GM18498 (cell line): ENCODE results near the gene TOR4A.

Experiments used
- ATAC-seq: cut with Tn5 transposase; IDR thresholded peaks from one replicate; pipeline ENCODE4 v1.9.1; 2021; ENCODE audit warnings: mild to moderate bottlenecking, moderate library complexity; ENCODE audit not compliant: unreplicated experiment

TOR4A gene

GRCh38 chr9:137304383-137305059, 27.0 kb downstream of the TOR4A start:
- no peak for ATAC-seq

DNA sequence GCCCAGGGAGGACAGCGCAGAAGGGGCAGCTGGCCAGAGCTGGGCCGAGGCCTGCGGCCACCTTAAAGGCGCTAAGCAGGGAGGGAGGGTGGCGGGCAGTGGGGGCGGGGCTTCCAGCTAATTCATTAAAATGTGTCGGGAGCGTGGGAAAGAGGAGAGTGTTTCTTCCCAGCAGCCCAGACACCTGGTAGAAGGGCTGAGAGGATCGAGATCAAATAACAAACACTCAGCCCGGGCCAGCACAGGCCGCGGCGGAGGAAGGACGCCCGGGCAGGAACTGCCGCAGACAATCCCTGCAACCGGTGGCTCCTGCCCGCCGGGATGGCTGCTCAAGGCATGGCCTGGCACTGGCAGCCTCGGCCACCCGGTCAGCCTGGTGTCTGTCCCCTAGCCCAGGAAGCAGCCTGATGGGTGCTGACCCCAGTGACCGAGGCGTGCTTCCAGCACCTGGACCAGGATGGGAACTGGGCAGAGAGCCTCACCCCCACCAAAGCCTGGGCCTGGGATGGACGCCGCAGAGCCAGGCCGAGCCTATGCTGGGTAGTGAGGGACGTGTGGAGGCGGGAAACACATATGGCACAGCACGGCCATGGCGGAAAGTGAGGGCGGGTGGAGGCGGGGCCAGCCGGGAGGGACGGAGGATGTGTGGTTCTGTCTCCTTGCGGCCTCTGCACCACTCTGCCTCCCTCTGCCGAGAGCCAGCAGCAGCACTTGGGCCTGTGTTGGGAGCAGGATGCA, 27.7 kb downstream of the TOR4A start:
- no peak for ATAC-seq

- ATAC-seq: no peak
Measured at GRCh38 chr9:137305798-137306065, 28.2 kb downstream of the TOR4A start.

DNA sequence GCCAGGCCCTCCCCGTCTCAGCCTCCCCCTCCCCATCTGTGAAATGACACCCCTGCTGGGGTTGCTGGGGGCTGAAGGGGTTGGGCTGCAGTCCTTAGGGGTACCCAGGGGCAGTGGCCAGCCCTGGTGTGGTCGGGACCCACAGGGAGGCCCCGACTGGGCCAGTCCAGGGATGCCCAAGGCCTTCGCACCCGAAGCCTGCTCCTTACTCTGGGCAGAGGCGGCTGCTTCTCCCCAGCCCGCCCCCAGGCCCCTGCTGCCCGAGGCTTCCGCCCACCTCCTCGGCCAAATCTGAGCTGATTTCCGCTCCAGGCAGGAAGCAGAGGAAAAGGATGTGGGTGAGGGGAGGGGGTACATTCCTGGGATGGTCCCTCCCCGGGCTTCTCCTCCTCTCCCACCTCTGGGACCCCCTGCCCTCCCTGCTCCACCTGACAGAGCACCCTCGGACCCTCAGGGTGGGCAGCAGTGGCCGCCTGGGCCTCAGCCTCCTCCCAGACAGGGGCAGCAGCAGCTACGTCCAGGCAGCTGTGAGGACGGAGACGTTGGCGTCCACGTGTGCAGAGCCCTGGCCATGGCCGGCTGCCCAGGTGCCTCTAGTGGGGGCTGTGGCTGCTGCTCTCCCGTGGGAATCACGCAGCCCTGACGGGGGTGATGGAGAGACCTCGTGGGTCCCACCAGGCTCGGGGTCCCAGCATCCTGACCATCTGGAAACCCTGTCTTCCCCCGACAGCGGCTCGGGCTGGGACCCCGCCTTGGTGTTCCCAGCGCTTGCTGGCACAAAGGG, 28.7 kb downstream of the TOR4A start:
- no peak for ATAC-seq

- ATAC-seq: no peak
Measured at GRCh38 chr9:137306850-137307254, 29.3 kb downstream of the TOR4A start.

DNA sequence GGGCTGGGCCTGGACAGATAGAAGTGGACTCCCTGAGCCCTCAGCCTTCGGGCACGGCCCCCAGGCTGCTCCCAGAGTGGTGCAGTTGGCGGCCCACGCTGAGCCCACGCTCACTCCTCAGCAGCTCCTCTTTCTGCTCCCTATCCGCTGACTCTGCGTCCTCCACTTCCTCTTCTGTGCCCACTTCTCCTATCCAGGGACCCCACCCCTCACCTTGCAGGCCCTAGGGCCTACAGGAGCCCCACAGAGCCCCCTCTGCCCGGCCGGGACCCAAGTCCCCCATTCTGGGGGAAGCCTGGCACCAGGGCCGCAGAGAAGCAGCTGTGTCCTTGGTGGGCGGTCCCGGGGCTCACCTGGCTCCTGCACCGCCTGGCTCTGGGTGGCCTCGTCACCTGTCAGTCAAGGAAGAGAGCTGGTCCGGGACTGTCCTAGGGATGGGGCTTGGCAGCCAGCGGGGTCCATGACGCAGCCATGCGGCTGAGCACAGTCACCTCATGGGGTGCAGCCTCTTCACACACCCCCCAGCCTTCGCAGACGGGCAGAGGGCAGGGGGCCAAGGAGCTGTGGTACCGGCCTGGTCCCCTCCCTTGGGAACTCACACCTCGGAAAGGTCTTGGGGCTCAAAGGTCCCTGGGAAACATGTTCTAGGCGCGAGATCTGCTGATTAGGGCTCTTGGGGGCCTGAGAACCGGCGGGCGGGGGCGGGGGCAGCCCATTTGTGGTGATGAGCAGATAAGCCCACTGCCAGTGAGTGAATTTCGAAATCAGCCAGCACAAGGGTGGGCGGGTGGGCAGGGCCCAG, 29.9 kb downstream of the TOR4A start:
- no peak for ATAC-seq

- no peak for ATAC-seq
Measured at GRCh38 chr9:137308057-137308619, 30.6 kb downstream of the TOR4A start.

GRCh38 chr9:137309368-137310188, 32.1 kb downstream of the TOR4A start:
- ATAC-seq: no peak

DNA sequence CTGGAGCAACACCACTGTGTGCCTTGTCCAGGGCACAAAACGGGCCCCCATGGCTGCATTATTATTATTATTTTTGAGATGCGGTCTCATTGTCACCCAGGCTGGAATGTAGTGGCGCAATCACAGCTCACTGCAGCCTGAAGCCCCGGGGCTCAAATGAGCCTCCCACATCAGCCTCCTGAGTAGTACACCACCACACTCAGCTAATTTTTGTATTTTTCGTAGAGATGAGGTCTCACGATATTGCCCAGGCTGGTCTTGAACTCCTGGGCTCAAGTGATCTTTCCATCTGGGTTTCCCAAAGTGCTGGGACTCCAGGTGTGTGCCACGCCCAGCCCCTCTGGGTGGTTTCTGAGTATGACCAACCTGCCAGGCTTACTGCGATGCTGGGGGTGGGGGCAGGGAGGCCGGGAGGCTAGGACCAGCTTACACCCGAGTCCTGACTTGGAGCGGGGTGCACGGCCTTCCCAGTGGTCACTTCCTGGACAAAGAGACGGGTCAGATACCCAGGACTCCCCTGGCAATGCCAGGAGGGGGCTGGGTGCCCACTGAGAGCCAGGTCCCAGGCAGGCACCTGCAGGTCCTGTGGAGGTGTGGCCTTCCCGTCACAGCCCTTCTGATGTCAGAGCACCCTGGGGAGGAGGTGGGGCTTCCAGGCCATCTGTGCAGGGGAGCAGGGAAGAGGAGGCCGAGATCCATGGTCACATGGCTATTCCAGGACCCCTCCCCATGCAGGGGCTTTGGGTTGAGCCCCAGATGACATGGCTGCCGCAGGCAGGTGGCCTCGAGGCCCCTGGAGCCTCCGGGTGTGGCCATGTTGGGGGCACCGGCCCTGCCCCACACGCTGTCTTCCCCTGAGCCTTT, 32.9 kb downstream of the TOR4A start:
- no peak for ATAC-seq

- no peak for ATAC-seq
Measured at GRCh38 chr9:137311171-137311985, 33.9 kb downstream of the TOR4A start.

GRCh38 chr9:137311986-137312851, 34.7 kb downstream of the TOR4A start:
- ATAC-seq: no peak

- no peak for ATAC-seq
Measured at GRCh38 chr9:137312852-137313325, 35.4 kb downstream of the TOR4A start.

DNA sequence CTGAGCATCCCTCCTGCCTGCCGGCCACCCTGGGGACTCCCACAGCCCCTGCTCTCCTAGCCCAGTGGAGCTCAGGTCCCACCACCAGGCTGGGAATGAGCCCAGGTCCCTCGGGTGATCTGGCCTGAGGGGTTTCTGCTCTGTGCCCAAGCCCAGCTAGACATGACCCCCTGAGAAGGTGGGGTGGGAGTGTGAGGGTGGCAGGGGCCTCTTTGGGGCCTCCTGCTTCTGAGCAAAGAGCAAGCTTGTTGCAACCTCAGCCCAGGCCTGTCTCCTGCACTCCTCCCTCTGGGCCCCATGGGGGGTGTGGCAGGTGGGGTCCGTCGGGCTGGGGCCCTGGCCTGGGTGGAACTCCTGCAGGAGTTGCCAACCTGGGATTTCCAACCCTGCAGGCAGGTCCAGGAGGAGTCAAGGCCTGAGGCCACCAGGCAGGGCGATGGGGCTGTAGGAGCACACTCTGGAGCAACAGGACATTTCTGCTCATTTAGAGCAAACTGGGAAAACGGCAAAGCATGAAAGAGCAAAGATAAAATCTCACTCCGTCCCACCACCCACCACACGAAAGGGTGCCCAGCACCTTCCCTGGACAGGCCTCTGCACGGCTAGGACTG, 35.9 kb downstream of the TOR4A start:
- ATAC-seq: no peak

DNA sequence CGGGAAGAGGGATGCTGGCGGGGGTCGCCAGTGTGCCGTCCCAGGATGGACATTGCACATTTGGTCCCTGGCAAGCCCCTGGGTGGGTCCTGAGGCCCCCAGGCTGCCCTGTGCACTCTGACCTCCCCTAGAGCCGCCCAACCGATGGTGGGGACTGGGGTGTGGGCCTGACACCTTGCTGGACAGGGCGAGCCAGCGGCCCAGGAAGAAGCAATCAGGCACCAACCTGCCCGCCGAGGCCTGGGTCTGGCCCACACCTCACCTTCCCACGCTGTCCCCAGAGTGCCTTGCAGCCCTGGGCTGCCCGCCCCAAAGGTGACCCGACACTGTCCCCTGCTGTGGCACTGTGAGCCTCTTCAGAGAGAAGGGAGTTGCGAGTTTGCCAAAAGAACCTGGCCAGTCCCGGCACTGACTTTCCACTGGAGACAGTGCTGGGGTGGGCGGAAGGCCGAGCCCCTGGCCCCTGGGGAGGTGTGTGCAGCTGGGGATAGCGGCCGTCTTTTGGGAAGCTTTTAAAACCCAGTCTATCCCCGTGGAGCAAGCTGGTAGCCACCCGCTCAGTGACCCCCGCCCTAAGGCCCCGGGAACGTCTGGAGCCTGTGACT, 36.5 kb downstream of the TOR4A start:
- no peak for ATAC-seq

DNA sequence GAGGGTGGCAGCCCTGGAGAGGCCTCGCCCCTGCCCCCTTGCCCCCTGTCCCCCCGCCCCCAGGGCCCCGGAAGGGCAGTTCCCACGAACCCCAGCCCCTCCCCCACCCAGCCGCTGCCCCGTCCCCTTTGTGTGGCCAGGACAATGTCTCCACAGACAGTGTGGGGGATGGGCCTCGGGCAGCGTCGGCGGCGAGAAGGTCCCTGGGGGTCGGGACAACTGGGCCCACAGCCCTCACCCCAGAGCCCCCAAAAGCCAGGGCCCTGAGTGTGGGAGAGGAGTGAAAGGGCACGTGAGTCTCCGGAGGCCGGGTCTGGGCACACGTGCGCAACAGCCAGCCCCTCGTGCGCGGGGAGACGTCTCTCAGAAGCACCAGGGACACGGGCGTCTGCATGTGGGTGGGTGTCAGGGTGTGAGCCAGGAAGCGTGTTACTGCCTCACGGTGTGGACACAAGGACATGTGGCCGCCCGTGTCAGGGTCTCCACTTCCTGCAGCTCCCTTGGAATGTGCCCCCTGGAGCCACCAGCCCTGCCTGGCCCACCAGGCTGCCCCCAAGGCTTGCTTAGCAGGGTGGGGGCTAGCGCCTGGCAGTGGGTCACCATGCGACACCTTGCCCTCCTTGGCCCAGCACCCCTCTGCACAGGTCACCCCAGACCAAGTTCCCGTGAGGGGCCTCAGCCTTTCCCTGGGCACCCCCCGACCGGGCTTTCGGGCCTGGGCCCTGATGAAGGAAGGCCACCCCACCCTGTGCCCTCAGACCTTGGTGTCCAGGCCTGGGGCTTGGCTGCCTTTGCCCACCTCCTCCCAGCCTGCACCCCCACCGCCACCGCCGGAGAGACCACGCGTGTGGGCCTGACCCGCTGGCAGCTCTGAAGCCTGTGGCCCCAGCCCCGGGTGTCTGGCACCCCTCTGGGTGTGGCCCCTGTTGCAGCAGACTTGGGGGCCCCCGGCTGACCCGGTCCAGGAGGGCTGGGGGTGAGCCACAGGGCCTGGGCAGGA, 37.3 kb downstream of the TOR4A start:
- ATAC-seq: no peak
